T-helper 1 cell treated with Interleukin-12 subunit alpha and Interleukin-12 subunit beta and Interleukin-4 antibody, amounts not matched to agents 30 ng/mL and 1 ng/mL, for 36 hours (primary cell): ENCODE results near the gene ETS2. TPM values are rescaled to one million over a fixed set of nuclear protein-coding genes. Genes with fewer than 3 reads are reported as not detected.
"Not testable (repeated sequence)": the region's sequence is repeated elsewhere in the genome, so short reads cannot be mapped to it uniquely, and the experiment has no call there.

Source experiments
- intact Hi-C: fragments of 100-400 bp; cut with micrococcal nuclease; formaldehyde crosslinking; loops from one replicate; pipeline ENCODE4 v1.15.1; 2024
- total RNA-seq: library from RNA; stranded (reverse); gene quantifications from 2 replicates; pipeline ENCODE4 v1.2.3, GENCODE V29; 2022

The ETS2 gene
- total RNA-seq, 1 donor from 2014 or later = 21.6 TPM

DNA sequence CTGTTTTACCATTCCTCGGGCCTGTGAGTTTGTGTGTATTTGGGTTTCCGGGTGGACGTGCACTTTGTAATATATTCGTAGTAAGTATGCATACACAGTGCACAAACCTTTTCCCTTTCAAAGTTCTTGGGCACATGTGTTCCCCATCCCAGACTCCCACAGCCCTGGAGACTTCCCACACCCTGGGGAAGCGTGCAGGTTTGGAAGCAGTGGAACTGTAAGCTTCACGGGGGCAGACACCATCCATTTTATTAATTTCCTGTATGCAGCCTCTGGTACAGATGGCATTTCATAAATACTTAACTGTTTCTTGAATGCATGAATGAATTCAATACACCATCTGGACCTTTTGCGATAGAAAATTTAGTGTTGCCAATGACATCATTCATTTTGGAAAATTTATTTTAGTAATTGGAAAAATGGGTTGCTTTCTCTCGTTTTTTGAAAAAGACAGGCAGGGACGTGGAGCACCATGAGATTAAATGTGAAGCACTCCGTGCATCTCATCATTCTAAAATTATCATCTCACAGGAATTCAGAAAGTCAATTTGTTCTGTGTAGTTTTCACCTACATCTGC lies 10.8 kb downstream of the ETS2 start:
- intact Hi-C loops = no loop called here

- intact Hi-C loops = no loop called here
These were observed 11.9 kb downstream of the ETS2 start for GRCh38 chr21:38817371-38818324.

DNA sequence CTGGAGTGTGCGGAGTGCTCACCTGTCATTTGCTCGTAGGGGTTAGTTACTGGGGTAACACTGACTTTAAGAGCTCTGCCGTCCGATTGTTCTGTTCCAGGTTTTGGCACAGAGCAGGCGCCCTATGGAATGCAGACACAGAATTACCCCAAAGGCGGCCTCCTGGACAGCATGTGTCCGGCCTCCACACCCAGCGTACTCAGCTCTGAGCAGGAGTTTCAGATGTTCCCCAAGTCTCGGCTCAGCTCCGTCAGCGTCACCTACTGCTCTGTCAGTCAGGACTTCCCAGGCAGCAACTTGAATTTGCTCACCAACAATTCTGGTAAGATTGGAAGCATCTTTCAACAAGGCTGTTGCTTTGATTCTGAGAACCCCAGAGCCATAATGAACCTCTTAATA lies 12.6 kb downstream of the ETS2 start:
- intact Hi-C loops = no loop called here

- intact Hi-C loops = no loop called here
These were observed 13.5 kb downstream of the ETS2 start for GRCh38 chr21:38819051-38819718.

DNA sequence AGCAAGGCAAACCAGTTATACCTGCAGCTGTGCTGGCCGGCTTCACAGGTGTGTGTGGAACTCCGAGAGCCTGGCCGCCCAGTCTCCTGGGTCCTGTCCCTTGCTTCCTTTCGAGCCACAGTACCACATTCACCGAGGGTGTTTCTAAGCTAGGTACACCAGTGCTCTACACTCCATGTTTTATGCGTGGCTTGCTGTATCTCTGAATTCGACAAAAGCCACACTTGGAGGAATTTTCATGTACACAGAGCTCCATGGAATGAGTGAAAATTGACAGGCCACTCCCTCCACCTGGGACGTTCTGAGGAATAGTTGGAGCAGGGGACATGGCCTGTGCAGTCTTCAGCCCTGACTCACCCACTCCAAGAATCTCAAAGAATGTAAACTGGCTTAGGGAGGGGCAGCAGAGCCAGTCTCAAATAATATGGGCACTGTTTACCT lies 14.0 kb downstream of the ETS2 start:
- intact Hi-C loops = no loop called here

GRCh38 chr21:38820471-38821239 lies 14.9 kb downstream of the ETS2 start:
- intact Hi-C loops = no loop called here

- intact Hi-C loops = no loop called here
These were observed 15.5 kb downstream of the ETS2 start for GRCh38 chr21:38821248-38821647.

GRCh38 chr21:38821959-38822682 lies 16.4 kb downstream of the ETS2 start:
- intact Hi-C loops = no loop called here

DNA sequence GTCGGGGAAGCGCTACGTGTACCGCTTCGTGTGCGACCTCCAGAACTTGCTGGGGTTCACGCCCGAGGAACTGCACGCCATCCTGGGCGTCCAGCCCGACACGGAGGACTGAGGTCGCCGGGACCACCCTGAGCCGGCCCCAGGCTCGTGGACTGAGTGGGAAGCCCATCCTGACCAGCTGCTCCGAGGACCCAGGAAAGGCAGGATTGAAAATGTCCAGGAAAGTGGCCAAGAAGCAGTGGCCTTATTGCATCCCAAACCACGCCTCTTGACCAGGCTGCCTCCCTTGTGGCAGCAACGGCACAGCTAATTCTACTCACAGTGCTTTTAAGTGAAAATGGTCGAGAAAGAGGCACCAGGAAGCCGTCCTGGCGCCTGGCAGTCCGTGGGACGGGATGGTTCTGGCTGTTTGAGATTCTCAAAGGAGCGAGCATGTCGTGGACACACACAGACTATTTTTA lies 17.1 kb downstream of the ETS2 start:
- intact Hi-C loops = no loop called here

GRCh38 chr21:38823737-38824123 lies 18.0 kb downstream of the ETS2 start:
- intact Hi-C loops = no loop called here

DNA sequence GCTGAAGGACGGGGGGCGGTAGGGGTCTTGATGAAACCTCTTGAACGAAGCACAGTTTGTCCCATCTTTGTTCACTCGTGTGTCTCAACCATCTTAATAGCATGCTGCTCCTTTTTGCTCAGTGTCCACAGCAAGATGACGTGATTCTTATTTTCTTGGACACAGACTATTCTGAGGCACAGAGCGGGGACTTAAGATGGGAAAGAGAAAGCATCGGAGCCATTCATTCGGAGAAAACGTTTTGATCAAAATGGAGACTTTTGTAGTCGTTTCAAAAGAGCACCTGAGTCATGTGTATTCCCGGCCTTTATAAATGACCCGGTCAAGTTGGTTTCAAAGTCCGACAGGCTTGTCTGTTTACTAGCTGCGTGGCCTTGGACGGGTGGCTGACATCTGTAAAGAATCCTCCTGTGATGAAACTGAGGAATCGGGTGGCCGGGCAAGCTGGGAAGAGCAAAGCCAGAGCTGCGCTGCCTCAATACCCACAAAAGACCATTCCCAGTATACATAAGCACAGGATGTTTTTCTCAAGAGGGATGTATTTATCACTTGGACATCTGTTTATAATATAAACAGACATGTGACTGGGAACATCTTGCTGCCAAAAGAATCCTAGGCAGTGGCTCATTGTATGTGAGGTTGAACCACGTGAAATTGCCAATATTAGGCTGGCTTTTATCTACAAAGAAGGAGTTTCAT lies 18.5 kb downstream of the ETS2 start:
- intact Hi-C loops = no loop called here

GRCh38 chr21:38825269-38825668 lies 19.5 kb downstream of the ETS2 start:
- intact Hi-C loops = no loop called here

GRCh38 chr21:38825921-38826320 lies 20.2 kb downstream of the ETS2 start:
- intact Hi-C loops = no loop called here

- intact Hi-C loops = not testable (repeated sequence)
These were observed 22.4 kb downstream of the ETS2 start for GRCh38 chr21:38828111-38828510.

GRCh38 chr21:38830671-38831525 lies 25.2 kb downstream of the ETS2 start:
- intact Hi-C loops = loop anchor here (1.0 to 2.0 kb wide), 4 partner anchors 26 to 96 kb away; partner anchors contain the start of gene ETS2

GRCh38 chr21:38831526-38832467 lies 26.1 kb downstream of the ETS2 start:
- intact Hi-C loops = loop anchor here (1.0 to 2.0 kb wide), 4 partner anchors 26 to 97 kb away; partner anchors contain the start of gene ETS2

DNA sequence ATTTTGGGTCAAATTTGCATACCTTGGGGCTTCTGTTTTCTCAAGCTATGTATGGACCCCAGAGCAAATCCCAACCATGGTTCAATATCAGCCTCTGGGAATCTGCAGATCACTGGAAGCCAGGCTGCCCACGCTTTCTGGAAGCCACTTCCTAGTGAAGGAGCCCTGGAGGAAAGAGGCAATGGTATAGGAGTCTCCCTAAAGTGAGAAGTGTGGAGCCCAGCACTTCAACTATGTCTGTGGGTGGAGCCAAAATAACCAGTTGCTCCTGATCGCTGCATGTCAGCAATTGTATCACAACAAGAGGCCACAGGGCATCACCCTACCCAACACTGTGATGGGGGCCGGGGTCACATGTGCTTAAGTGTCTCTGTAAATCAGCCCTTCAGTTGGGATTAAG lies 26.9 kb downstream of the ETS2 start:
- intact Hi-C loops = no loop called here

DNA sequence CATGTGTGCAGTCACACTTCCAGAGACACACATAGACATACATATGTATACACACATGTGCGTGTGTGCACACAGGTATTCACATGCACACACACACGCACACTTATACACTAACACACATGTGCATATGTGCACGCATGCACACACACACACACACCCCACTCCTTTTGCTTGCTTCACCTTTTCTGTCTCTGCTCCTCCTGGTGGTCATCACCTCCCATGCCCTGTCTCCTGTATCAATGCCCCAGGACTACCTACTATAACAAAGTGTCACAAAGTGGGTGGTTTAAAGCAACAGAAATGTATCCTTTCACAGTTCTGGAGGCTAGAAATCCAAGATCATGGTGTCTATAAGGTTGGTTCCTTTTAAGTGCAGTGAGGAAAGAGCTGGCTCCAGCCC lies 27.4 kb downstream of the ETS2 start:
- intact Hi-C loops = no loop called here
